Upper lobe of left lung (tissue), 4 donors: ENCODE results near the gene SRGAP2C.
"Not testable (repeated sequence)": the region's sequence is repeated elsewhere in the genome, so short reads cannot be mapped to it uniquely, and the experiment has no call there.

ENCODE experiments used
- CTCF ChIP-seq, 6 experiments: fragments of 450-650 bp in 4 of 6; fragments of 200-600 bp in 2 of 6; sonication (generic) in 2 of 6; IDR thresholded peaks; one replicate each; pipeline ENCODE4 v1.5.1; 2016 to 2019; ENCODE audit warnings: antibody characterized with exemption in 6 of 6
- POLR2A ChIP-seq, 4 donors: fragments of 450-650 bp; IDR thresholded peaks; one replicate each; pipeline ENCODE4 v1.5.1; 2016 to 2017; ENCODE audit warnings: antibody characterized with exemption in 4 of 4, mild to moderate bottlenecking in 2 of 4

DNA sequence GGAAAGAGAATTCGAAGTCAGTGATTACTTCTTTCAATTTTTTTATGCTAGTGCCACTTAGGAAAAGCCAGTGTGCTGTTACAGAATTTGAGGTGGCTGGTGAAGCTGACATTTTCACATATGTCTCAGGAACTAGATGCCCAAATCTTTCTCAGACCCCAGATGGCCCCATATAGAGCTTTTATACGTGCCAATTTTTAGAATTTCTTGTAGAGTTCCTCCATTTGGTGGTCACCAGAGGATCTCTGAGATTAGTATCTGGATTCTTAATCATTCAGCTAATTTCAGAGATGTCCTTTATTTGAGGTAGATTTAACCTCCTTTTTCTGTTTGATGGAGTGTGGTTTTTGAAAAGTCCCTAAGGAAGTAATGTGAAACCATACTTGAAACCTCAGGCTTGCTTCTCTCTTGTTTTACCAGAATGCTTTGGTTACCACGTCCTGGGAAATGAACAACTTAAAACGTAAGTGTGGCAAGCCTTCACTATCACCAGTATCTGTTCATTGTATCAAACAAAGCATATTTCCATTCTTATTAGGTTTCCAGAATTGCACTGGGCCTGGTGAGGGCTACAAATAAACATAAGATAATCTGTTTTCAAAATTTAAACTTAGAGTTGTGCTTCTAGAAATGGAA, 164.7 kb downstream of the SRGAP2C start:
- TF ChIP-seq CTCF, POLR2A (IDR thresholded peaks at IDR 0.05): not testable (repeated sequence)
